CD4-positive, alpha-beta T cell treated with Interleukin-4 for 1 hour (primary cell): ENCODE results near the gene MED27.

Experiments
- DNase-seq, 2 donors: peaks; one replicate each; pipeline ENCODE4 v3.0.0-alpha.2; 2020 to 2022

Gene MED27

DNA sequence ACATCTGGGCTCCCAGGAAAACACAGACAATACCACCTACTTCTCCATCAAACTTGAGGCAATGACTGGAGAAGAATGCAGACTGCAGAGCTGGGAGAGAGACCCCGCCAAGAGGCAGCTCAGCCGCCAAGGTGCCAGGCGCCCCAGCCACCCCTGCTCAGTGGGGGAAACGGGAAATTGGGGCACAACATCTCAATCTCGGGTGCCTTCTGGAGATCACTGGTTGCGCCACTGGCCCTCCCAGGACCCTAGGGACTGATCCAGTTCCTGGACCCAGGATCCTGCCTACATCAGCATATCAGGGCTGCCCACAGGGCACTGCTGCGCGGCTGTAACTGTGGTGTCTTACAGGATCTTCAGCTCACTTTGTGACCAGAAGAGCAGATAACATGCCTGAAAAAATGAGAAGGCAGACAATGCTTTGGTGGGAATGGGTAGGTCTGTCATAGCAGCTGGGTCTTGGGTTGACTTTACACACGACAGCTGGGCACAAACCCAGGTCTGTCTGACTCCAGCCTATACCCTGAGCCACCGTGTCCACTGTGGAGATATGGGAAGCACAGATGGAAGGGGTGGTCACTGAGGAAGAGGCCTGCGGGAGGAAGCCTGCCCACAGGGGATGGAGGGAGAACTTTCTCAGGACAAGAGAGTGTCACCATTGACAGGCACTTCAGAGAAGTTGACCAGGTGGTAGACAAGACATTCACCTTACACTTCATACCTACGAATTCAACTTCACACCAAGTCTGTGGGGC lies 204.6 kb downstream of the MED27 start:
- DNase-seq = no peak

GRCh38 chr9:131874447-131874846 lies 205.2 kb downstream of the MED27 start:
- DNase-seq = no peak

DNA sequence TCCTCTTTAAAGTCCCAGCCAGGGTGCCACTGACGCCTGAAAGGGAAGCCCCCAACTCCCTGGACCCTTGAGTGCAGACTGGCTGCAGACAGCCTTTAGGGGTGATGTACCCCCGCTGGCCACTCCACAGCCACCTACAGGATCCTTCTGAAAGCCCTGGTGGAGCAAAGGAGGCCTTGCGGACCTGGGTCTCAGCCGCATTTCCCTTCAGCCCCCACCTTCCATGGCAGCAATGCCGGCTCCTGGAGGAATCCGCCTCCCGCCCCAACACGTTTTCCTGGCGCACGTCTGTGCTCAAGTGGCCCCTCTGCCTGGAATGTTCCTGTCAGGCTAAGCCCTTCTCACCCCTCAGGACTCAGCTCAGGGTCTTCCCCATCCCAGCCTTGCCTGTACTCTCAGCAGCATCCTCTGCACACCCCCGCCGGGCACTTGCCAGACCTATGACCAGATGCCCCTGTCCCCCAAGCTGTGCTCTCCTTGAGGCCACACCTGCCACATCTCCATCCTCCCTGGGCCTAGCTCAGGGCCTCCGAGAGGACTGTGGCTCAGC lies 205.7 kb downstream of the MED27 start:
- DNase-seq = no peak

- DNase-seq = no peak
These were observed 206.3 kb downstream of the MED27 start for GRCh38 chr9:131873335-131873734.

DNA sequence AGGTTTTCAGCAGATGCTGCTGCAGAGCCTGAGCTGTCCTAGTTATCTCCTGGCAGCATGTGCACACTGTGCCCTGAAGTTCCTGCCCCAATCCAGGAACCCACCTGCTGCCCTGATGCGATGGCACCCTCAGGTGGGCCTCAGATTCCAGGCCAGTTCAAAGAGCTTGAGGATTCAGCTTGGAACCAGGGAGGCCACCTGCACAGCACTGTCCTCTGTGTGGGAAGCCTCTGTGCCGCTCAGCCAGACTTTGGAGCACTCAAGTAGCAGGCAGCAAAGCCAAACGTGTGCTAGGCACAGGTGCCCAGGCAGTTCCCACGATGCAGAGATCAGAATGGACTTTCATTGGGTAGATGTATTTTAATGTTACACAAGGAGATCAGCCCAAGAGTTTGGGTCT lies 207.0 kb downstream of the MED27 start:
- no peak for DNase-seq

GRCh38 chr9:131872006-131872405 lies 207.7 kb downstream of the MED27 start:
- no peak for DNase-seq

GRCh38 chr9:131870156-131870555 lies 209.5 kb downstream of the MED27 start:
- no peak for DNase-seq

DNA sequence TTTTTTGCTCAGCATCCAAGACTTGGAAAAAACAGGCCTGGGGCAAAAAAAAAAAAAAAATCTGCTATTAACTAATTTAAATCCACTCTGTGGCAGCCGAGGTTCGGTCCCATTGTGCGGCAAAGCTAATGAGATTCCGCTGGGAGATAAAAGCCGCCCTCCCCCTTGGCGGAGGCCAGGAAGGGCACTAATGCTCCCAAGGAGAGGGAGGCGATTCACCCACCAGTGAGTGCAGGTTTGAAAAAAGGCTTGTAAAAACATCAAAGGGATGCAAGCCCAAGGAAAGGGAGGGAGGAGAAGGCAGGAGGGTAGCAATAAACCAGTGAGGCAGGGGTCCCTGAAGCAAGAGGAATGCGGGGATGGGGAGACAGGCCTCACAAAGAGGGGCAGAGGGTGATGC lies 210.3 kb downstream of the MED27 start:
- DNase-seq = no peak

- no peak for DNase-seq
These were observed 210.9 kb downstream of the MED27 start for GRCh38 chr9:131868766-131869165.

DNA sequence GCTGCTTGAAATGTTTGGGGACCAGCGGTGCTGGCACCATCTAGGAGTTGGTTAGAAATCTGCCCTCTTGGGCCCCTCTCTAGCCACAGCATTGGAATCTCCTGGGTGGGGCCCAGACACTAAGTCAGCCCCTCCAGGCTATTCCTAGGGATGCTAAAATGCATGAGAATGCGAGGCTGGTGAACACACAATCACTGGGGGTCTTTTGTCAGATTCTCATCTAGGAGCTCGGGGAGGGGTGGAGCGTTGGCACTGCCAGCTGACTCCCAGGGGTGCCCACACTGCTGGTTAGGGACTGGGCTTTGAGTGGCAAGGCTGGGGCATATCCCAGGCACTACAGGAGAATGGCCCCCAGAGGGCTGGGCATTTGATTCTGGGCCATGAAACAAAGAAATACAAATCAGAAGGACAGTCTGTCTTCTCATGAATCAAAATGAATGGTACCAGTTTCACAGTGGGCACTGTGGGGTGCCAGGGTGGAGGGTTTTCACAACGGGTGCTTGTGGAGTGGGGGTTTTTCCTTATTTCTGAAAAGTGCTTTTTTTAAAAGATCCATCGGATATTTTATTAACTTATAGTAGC lies 212.0 kb downstream of the MED27 start:
- DNase-seq = no peak

DNA sequence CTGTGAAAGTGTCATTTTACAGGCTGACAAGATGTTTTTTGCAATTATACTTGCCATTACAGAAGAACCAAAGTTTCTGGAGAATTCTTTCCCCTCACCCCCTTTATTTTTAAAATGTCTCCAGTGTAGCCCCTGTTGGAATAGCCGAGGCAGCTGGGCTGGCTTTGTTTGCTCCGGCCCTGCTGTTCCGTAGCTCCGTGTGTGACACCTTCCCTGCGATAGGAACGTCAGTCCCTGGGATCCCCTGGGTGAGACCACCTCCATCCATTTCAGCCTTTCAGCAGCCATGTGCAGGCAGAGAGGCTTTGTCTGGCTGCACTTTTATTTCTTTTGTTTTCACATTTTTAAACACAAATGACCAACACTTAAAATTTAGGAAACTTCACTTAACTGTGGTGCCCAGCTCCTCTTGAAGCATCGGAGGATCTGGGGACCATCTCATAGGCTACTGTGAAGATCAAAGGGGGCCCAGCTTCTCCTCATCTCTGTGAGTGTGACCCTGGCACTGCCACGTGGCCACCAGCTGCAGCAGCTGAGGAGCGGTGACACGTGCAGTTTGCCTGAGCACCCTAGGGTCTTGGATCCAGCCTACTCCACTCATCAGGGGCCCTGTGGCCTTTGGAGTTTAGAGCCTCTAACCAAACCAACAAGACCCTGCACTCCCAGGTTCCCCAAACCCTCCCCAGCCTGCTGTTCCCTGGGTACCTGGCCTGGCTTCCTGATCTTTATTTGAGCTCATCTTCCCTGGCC lies 214.0 kb downstream of the MED27 start:
- DNase-seq = no peak

- DNase-seq = no peak
These were observed 215.1 kb downstream of the MED27 start for GRCh38 chr9:131864531-131864930.

GRCh38 chr9:131863306-131863896 lies 216.3 kb downstream of the MED27 start:
- DNase-seq = no peak

DNA sequence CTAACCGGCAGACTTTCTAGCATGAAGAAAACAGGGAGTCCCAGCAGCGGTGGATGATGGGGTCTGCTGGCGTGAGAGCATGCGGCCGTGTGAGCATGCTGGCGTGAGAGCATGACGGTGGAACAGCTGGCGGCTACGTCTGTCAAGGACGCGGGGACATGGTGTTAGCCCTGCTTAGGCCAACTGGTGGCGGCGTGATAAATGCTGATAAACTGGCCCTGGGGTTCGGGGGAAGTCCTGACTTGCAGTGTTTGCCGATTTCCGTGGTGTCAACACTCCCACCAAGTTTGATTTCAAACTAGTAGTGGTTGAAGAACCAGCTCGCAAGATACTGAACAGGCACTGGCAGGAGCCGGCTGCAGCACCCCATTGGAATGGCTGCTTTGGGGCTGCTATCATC lies 217.4 kb downstream of the MED27 start:
- no peak for DNase-seq

DNA sequence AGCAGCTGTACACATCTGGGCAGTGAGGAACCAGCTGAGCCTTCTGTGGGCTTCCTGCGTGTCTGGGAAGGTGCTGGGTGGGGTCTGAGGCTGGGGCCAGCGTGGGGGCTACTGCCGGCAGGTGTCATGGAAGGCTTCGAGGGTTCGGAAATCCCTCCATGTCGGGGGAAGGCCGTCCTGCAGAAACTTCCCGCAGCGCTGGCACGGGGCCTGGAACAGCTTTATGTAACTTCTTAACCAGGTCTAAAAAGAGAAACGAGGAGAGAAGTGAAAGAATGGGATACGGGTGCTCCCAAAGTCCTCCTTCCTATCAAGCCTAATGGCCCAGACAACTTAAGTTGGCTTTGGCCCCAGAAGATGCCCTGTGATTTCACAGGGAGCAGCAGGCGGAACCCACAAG lies 219.2 kb downstream of the MED27 start:
- DNase-seq = no peak

GRCh38 chr9:131858147-131858546 lies 221.5 kb downstream of the MED27 start:
- DNase-seq = no peak

- no peak for DNase-seq
These were observed 223.6 kb downstream of the MED27 start for GRCh38 chr9:131856105-131856504.

DNA sequence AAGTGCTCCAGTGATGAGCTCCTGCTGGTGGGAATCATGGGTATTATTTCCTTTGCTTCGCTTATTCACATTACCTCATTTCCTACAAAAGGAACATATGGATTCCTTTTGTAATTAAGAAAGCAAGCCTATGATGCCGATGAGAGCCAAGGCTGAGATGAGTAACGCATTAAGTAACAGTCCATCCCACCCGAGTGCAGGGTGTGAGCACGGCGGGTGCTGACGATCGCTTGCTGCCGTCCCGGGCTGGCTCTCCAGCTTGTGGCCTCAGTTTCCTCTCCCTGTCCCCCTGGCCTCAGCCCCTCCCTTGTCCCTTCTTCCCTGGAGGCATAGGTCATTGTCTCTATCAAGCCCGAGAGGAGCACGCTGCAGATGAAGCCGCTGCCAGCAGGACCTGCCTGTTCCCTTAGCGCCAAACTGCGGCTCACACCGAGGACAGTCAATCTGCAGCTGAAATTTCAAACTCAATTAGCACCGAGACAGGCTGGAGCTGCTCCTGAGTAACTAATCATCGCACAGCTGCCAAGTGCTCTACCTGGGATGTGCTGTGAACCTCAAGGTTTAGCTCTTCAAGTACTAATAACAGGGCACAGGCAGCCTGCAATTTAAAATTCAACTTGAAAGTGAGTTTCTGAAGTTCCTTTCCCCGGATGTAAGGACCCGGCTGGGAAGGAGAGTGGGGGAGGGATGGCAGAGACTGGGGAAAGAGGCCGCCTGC lies 224.6 kb downstream of the MED27 start:
- DNase-seq = no peak

GRCh38 chr9:131854334-131854733 lies 225.3 kb downstream of the MED27 start:
- no peak for DNase-seq

- DNase-seq = no peak
These were observed 226.2 kb downstream of the MED27 start for GRCh38 chr9:131853434-131853833.

DNA sequence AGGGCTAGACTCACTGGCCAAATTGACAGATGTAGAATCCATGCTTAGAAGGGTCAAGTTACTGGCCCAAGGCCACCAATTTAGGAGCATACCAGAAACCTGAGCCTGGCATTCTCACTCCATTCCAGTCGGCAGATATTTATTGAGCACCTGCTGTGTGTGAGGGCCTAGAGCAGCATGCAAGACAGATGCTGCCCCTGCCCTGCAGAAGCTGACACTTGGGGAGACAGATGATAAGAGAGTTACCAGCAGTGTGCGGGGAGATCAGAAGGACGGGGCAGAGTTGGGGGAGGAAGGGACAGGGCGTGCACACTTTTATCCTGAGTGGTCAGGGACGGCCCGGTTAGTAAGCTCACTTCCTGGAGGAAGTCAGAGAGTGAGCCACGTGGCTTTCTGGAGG lies 228.3 kb downstream of the MED27 start:
- no peak for DNase-seq

DNA sequence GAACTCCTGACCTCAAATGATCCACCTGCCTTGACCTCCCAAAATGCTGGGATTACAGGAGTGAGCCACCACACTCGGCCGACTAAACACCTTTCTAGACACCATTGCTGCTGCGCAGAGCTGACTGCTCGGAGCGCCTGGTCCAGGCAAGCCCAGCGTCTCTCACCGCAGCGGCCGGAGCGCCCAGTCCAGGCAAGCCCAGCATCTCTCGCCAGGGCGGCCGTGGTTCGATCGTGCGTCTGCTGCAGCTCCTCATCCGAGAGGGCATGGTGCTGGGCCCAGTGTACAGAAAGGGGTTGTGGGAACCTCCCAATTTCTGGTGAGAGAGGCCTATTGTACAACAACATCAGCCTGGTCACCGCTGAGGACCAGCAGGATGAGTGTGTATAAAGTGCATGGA lies 230.3 kb downstream of the MED27 start:
- DNase-seq = no peak
